ENCODE data around the gene ALAD.

Gene ALAD

DNA sequence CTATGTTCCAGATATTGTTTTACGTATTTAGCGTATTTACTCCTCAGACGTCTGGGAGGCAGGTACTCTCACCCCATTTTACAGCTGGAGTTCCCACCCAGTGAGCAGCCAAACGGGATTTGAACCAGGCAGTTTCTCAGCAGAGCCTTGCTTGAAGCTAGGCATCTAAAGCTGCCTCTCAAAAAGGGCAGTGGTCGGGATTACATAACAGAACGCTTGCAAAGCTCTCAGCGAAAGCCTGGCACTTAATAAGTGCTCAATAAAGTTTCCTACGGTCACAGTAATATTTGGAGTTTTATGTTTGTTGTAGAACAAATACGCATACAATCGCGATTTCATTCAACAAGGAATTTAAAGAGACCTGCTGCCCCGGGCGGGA, 52.0 kb downstream of the ALAD start:
- DNase-seq (ENCODE audit: low spot score) = no peak

DNA sequence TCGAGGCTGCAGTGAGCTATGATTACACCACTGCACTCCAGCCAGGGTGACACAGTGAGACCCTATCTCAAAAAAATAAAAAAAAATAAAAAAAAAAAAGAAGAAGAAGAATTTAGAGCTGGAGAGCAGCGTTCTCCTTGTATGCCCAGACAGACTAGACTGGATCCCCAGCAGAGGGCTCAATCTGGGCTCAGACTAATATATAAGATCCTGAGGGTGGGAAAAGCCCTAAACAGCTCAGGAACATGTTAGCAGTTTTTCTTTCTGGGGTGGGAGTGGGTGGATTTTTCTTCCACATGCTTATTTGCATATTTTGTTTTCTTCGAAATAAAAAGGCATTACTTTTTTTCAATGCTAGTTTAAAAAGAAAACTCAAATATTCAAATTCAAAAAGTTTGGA, 52.6 kb downstream of the ALAD start:
- no peak for DNase-seq (ENCODE audit: low spot score)

GRCh38 chr9:113345671-113346070, 55.4 kb downstream of the ALAD start:
- DNase-seq (ENCODE audit: low spot score) = no peak

DNA sequence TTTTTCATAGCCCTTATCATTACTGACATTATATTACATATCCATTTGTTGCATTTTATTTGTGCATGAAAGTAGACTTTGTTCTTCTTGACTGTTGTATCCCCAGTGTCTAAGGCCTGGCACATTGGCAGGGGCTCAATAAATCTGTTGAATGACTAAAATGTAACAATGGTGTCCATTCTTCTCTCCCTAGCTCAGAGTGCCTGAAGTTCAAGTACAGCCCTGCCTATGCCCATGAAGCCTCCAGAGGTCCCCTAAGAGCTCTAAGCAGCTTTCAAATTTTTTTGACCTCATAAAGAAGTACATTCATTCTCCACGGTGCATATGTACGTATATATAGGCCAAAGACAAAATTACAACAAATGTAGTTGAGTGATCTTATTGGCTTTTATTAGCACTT, 55.9 kb downstream of the ALAD start:
- no peak for DNase-seq (ENCODE audit: low spot score)

GRCh38 chr9:113343732-113344231, 57.3 kb downstream of the ALAD start:
- DNase-seq (ENCODE audit: low spot score) = no peak

- DNase-seq (ENCODE audit: low spot score) = peak; percentile 31
Observed at GRCh38 chr9:113341712-113342410, 59.2 kb downstream of the ALAD start.

- peak; percentile 86 for DNase-seq (ENCODE audit: low spot score)
Observed at GRCh38 chr9:113340011-113340699, 60.9 kb downstream of the ALAD start, which contains the start of gene WDR31. TSS of gene WDR31 (minus strand) at chr9:113340275. CDS start at chr9:113332022, 8,253 bp downstream.

DNA sequence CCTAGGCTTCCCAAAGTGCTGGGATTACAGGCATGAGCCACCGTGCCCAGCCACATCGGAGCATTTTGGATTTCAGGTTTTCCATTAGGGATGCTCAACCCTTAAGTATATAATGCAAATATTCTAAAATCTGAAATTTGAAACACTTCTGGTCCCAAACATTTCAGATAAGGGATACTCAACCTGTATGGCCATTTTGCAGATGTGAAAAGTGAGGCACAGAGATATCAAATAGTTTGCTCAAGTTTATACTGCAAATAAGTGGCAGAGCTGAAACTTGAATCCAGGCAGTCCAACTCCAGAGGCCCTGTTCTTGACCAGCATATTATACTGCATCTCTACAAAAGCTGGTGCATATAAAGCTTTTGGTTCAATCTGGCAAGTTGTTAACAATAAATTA, 63.4 kb downstream of the ALAD start:
- DNase-seq (ENCODE audit: low spot score) = no peak

Data from activated CD4-positive, alpha-beta T cell treated with anti-CD3 and anti-CD28 coated beads, Interleukin-2, Interleukin-4, amounts not matched to agents 100 ng/mL and 50 ng/mL, durations not matched to agents 16 hours and 8 hours (primary cell).